ENCODE measurements around the gene ZBED4.

DNA sequence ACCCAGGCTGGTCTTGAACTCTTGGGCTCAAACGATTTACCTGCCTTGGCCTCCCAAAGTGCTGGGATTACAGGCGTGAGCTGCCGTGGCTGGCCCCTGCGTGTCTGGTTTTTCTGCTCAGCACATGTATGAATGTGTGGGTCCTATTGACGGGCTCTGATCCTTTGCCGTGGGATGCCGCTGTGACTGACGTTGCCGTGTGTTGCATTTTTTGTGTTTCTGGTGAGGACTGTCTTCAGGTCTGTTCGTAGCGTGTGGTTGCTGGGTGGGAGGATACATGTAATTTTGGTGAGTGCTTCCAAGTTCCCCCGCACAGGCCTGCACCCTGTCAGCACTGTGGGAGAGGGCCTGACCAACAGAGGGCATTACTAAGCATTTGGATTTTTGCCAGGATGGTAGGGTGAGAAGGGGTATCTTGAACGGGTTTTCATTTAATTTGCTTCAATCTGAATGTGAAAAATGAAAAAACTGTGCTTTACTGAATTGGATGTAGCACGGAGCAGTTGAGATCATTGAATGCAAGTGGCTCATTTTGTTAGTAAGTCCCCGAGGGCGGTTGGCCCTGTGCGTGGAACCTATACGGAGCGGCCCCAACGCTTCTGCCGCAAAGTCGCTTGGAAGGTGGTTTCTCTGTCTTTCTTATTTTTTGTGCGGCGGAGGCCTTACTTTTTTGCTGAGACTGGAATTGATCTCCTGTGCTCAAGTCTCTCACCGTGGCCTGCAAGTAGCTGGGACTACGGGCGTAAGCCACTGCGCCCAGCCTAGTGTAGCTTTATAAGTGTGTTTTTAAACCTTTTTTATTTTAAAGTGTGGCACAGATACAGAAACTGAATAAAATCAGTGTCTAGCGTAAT lies 8.2 kb downstream of the ZBED4 start:
- TF ChIP-seq EZH2phosphoT487 (IDR thresholded peaks at IDR 0.05; ENCODE audit: low read length) = no peak
- TF ChIP-seq, protein P1, sequence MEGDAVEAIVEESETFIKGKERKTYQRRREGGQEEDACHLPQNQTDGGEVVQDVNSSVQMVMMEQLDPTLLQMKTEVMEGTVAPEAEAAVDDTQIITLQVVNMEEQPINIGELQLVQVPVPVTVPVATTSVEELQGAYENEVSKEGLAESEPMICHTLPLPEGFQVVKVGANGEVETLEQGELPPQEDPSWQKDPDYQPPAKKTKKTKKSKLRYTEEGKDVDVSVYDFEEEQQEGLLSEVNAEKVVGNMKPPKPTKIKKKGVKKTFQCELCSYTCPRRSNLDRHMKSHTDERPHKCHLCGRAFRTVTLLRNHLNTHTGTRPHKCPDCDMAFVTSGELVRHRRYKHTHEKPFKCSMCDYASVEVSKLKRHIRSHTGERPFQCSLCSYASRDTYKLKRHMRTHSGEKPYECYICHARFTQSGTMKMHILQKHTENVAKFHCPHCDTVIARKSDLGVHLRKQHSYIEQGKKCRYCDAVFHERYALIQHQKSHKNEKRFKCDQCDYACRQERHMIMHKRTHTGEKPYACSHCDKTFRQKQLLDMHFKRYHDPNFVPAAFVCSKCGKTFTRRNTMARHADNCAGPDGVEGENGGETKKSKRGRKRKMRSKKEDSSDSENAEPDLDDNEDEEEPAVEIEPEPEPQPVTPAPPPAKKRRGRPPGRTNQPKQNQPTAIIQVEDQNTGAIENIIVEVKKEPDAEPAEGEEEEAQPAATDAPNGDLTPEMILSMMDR (IDR thresholded peaks at IDR 0.05; ENCODE audit: low read length) = no peak
